GM12878 (cell line): ENCODE measurements around the gene PTGFRN. TPM values are rescaled to one million over a fixed set of nuclear protein-coding genes. Genes with fewer than 3 reads are reported as not detected.

Experiments
- ATAC-seq: fragments of 200-7000 bp; cut with Tn5 transposase; 3 replicates; pipeline ENCODE4 v1.9.1; 2020; ENCODE audit warnings: mild to moderate bottlenecking, moderate library complexity
- BruUV-seq: library from RNA; stranded (reverse); fragments of 400-500 nt; replicated peaks from 2 replicates; lab custom pipeline; 2021; lab: Mats Ljungman, UMichigan
- CTCF ChIA-PET: fragments of 300-600 bp; sonication (Branson Sonifier 250); formaldehyde crosslinking; extraction: SDS; loops from one replicate; lab custom pipeline; 2021; ENCODE audit warnings: inconsistent platforms; lab: Yijun Ruan, JAX
- POLR2A ChIA-PET: fragments of 350-600 bp; formaldehyde crosslinking; extraction: SDS; loops from one replicate; lab custom pipeline; 2021; ENCODE audit warnings: inconsistent platforms; lab: Charles Lee
- RAD21 ChIA-PET: fragments of 300-600 bp; sonication (Branson Sonifier 250); formaldehyde crosslinking; loops from one replicate; lab custom pipeline; 2023; ENCODE audit warnings: antibody characterized with exemption; ENCODE audit not compliant: unreplicated experiment; lab: Charles Lee
- SMC1A ChIA-PET: fragments of 300-600 bp; sonication (Branson Sonifier 250); formaldehyde crosslinking; loops from one replicate; lab custom pipeline; 2023; ENCODE audit not compliant: unreplicated experiment, uncharacterized antibody; lab: Charles Lee
- DNase-seq: peaks from one replicate; pipeline ENCODE4 v3.0.0-alpha.2; 2011; ENCODE audit warnings: low read depth, low spot score
- FAIRE-seq: peaks from 3 replicates; lab custom pipeline; 2011; peaks lifted over from hg19 to GRCh38; lab: Jason Lieb, UNC
- H2AFZ ChIP-seq: 2 replicates; pipeline ENCODE4 v1.6.0; 2011; ENCODE audit warnings: low read depth, low read length, control low read depth; ENCODE audit not compliant: control insufficient read depth
- H3K27ac ChIP-seq: 2 replicates; pipeline ENCODE4 v1.5.1; 2011; ENCODE audit warnings: control low read depth; ENCODE audit not compliant: control insufficient read depth, insufficient read depth
- H3K27me3 ChIP-seq, 2 experiments: replicated peaks in 1 of 2; 2 replicates each; pipeline versions ENCODE4 v1.6.0 to v1.6.1; 2011; ENCODE audit warnings: low read length in 1 of 2; ENCODE audit not compliant: control insufficient read depth in 2 of 2, insufficient read depth in 2 of 2
- H3K36me3 ChIP-seq, 2 experiments: 2 replicates each; pipeline ENCODE4 v1.5.1; 2011; ENCODE audit warnings: low read length in 1 of 2; ENCODE audit not compliant: control insufficient read depth in 2 of 2, insufficient read depth in 2 of 2
- H3K4me1 ChIP-seq: 2 replicates; pipeline ENCODE4 v1.6.1; 2011; ENCODE audit warnings: mild to moderate bottlenecking, low read length, moderate library complexity, mixed read lengths; ENCODE audit not compliant: control insufficient read depth, insufficient read depth
- H3K4me2 ChIP-seq: 2 replicates; pipeline ENCODE4 v1.6.0; 2011; ENCODE audit warnings: control low read depth; ENCODE audit not compliant: control insufficient read depth, insufficient read depth
- H3K4me3 ChIP-seq: fragments of 200-600 bp; sonication (generic); 2 replicates; pipeline ENCODE4 v1.5.1; 2016
- H3K79me2 ChIP-seq: 2 replicates; pipeline ENCODE4 v1.6.0; 2011; ENCODE audit warnings: low read length; ENCODE audit not compliant: control insufficient read depth, insufficient read depth
- H3K9ac ChIP-seq: 2 replicates; pipeline ENCODE4 v1.8.0; 2011; ENCODE audit warnings: low read length, control low read depth, mixed read lengths; ENCODE audit not compliant: control insufficient read depth, insufficient read depth
- H3K9me3 ChIP-seq: replicated peaks from 3 replicates; pipeline ENCODE4 v1.5.1; 2011; ENCODE audit warnings: mild to moderate bottlenecking, low read length; ENCODE audit not compliant: control insufficient read depth, insufficient read depth
- H4K20me1 ChIP-seq: 2 replicates; pipeline ENCODE4 v1.6.0; 2011; ENCODE audit not compliant: control insufficient read depth, insufficient read depth
- ATF2 ChIP-seq: IDR thresholded peaks from 2 replicates; pipeline ENCODE4 v1.6.1; 2012; ENCODE audit warnings: low read length, inconsistent platforms
- MTA3 ChIP-seq: IDR thresholded peaks from 2 replicates; pipeline ENCODE4 v1.6.1; 2012; ENCODE audit warnings: low read length, inconsistent platforms, borderline replicate concordance
- PBX3 ChIP-seq: IDR thresholded peaks from 2 replicates; pipeline ENCODE4 v1.6.1; 2011; ENCODE audit warnings: mild to moderate bottlenecking, low read depth, low read length, moderate library complexity; ENCODE audit not compliant: insufficient replicate concordance
- RAD21 ChIP-seq: IDR thresholded peaks from 2 replicates; pipeline ENCODE4 v1.6.1; 2011; ENCODE audit warnings: mild to moderate bottlenecking, low read depth, low read length, moderate library complexity; ENCODE audit not compliant: insufficient read depth
- STAT3 ChIP-seq: IDR thresholded peaks from 2 replicates; pipeline ENCODE4 v1.6.1; 2011; ENCODE audit warnings: low read depth, low read length, improper control_type of control experiment
- USF1 ChIP-seq: IDR thresholded peaks from 2 replicates; pipeline ENCODE4 v1.6.1; 2011; ENCODE audit warnings: borderline replicate concordance, low read depth, mild to moderate bottlenecking, moderate library complexity, mixed read lengths, low read length; ENCODE audit not compliant: insufficient read depth; ENCODE audit errors: extremely low read length
- ZBTB33 ChIP-seq: fragments of 450-650 bp; IDR thresholded peaks from 2 replicates; pipeline ENCODE4 v1.6.1; 2017; ENCODE audit warnings: mild to moderate bottlenecking
- WGBS: methylation state at CpG from one replicate; pipeline ENCODE4 v1.1.6; 2016; ENCODE audit warnings: low lambda C conversion rate; ENCODE audit not compliant: insufficient replicate concordance, insufficient coverage; ENCODE audit errors: missing lambda C conversion rate; 5-methylcytosine and 5-hydroxymethylcytosine counted together
- in situ Hi-C: fragments of 300-500 bp; cut with MboI; formaldehyde crosslinking; loops from 9 replicates; pipeline ENCODE4 v1.14.3; 2018; ENCODE audit warnings: mixed read lengths
- intact Hi-C: fragments of 100-400 bp; cut with micrococcal nuclease; formaldehyde crosslinking; loops from one replicate; pipeline ENCODE4 v1.14.2; 2022; ENCODE audit not compliant: unreplicated experiment
- polyA plus RNA-seq, 11 experiments: library from polyadenylated mRNA; depleted of rRNA in 4 of 11; unstranded in 6 of 11; stranded (reverse) in 5 of 11; fragments of >200 nt; fragmentation: Nextera tagmentation in 4 of 11; fragmentation: Illumina TruSeq in 1 of 11; extraction: Ambion mirVana in 4 of 11; extraction: Trizol in 1 of 11; gene quantifications; 1 replicate in 1 of 11; 2 replicates in 10 of 11; pipeline versions ENCODE4 v1.2.1 to v1.2.3, GENCODE V29; 2011 to 2016; ENCODE audit warnings: inconsistent platforms in 2 of 11, missing spikeins in 2 of 11, low read depth in 1 of 11
- total RNA-seq, 4 experiments: library from RNA; depleted of rRNA in 3 of 4; stranded (reverse); fragments of >200 nt in 3 of 4; fragmentation: Illumina TruSeq in 1 of 4; extraction: Trizol in 1 of 4; gene quantifications; 2 replicates each; pipeline versions ENCODE4 v1.2.1 to v1.2.3, GENCODE V29; 2013 to 2021

PTGFRN gene
- total and polyA plus RNA-seq, 10 of the 15 experiments (the other 5 are each of a cell fraction or from before 2014, with no cell fraction given) = 2.7 to 8.3 (median 5.1) TPM

- intact Hi-C loops (no loop called here), in situ Hi-C loops (no loop called here)
- TF ChIP-seq ZBTB33 = no peak
- BruUV-seq = no TSS peak
- Histone ChIP-seq H3K9ac (no peak overlapping the region), H2AFZ (no peak overlapping the region), H3K4me2 (no peak overlapping the region), H3K4me3 (no peak overlapping the region), H3K27ac (no peak overlapping the region), H3K79me2 (no peaks in the 10 kb centered on the region), H3K4me1 (no peaks in the 10 kb centered on the region), H3K9me3 (no peaks in the 10 kb centered on the region), H3K36me3 (no peaks in the 10 kb centered on the region), H3K27me3 (peaks cover 0 to 3% of the 10 kb centered on the region in 2 experiments; a peak in 1 of 4 replicates), H4K20me1 (no peaks in the 10 kb centered on the region)
- ChIA-PET POLR2A (no interaction called here), RAD21 (no interaction called here), SMC1A (interaction anchor here (1.2 to 1.4 kb wide), 2 partner anchors 11 to 275 kb away, joined by 3 read pairs; no protein-coding TSS in a partner anchor), CTCF (interaction anchor here (1.3 kb wide), 1 partner anchor 9 kb away, joined by 3 read pairs; no protein-coding TSS in a partner anchor)
- ATAC-seq (no peak), FAIRE-seq (no peak), DNase-seq (no peak)
- WGBS = 42% methylated on average over 2 of the region's 2 CpGs
Observed at GRCh38 chr1:116991171-116991845, 81.6 kb downstream of the PTGFRN start.

- no peak overlapping the region for H3K4me3 ChIP-seq
- H3K36me3 ChIP-seq = no peaks in the 10 kb centered on the region
- BruUV-seq = no TSS peak
- no peak overlapping the region for H2AFZ ChIP-seq
- in situ Hi-C loops (no loop called here), intact Hi-C loops (no loop called here)
- H3K9ac ChIP-seq = no peak overlapping the region
- no peaks in the 10 kb centered on the region for H4K20me1 ChIP-seq
- DNase-seq (no peak), ATAC-seq (no peak), FAIRE-seq (no peak)
- ChIA-PET RAD21 (no interaction called here), SMC1A (interaction anchor here (1.2 kb wide), 1 partner anchor 276 kb away, joined by 3 read pairs; no protein-coding TSS in a partner anchor), POLR2A (no interaction called here), CTCF (no interaction called here)
- H3K79me2 ChIP-seq = no peaks in the 10 kb centered on the region
- no peak overlapping the region for H3K4me2 ChIP-seq
- 37% methylated on average over 1 of the region's 1 CpG for WGBS
- no peaks in the 10 kb centered on the region for H3K9me3 ChIP-seq
- no peaks in the 10 kb centered on the region for H3K27me3 ChIP-seq
- H3K27ac ChIP-seq = no peak overlapping the region
- no peaks in the 10 kb centered on the region for H3K4me1 ChIP-seq
- TF ChIP-seq ATF2 (no peak), USF1 (no peak), MTA3 (no peak), RAD21 (no peak), STAT3 (no peak), PBX3 (no peak)
Observed at GRCh38 chr1:116991918-116992317, 82.2 kb downstream of the PTGFRN start.
